ENCODE results near the gene LIN54.

DNA sequence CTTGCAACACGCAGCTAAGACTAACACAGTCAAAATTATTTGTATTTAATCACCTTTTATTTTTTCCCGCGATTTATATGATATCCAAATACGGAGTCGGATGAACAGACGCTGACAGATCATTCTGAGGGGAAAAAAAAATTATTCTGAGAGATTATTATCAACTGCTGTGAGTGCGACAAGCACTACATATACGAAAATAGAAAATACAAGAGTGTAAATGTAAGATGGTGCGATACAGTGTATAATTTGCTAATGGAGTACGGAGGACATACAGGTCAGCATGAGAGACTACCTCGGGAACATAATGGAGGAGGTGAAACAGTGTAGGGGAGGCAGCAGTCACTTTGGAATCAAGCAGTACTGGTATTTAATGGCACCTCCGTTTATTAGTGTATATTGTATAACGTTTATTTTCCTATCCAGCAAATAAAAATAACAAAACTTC, 2.8 kb upstream of the LIN54 start:
- TF ChIP-seq, protein P1, sequence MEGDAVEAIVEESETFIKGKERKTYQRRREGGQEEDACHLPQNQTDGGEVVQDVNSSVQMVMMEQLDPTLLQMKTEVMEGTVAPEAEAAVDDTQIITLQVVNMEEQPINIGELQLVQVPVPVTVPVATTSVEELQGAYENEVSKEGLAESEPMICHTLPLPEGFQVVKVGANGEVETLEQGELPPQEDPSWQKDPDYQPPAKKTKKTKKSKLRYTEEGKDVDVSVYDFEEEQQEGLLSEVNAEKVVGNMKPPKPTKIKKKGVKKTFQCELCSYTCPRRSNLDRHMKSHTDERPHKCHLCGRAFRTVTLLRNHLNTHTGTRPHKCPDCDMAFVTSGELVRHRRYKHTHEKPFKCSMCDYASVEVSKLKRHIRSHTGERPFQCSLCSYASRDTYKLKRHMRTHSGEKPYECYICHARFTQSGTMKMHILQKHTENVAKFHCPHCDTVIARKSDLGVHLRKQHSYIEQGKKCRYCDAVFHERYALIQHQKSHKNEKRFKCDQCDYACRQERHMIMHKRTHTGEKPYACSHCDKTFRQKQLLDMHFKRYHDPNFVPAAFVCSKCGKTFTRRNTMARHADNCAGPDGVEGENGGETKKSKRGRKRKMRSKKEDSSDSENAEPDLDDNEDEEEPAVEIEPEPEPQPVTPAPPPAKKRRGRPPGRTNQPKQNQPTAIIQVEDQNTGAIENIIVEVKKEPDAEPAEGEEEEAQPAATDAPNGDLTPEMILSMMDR (IDR thresholded peaks at IDR 0.05) = no peak
- TF ChIP-seq POLR2A (IDR thresholded peaks at IDR 0.05) = no peak
- TF ChIP-seq POLR2AphosphoS5 (IDR thresholded peaks at IDR 0.05) = no peak
- no peak for TF ChIP-seq EP300 (IDR thresholded peaks at IDR 0.05)

Data from sigmoid colon (tissue), 4 donors.